ENCODE results near the gene GBX1. TPM values are rescaled to one million over a fixed set of nuclear protein-coding genes. Genes with fewer than 3 reads are reported as not detected.

The GBX1 gene
- total RNA-seq, 2 experiments from 2014 or later: not detected

GRCh38 chr7:151204383-151205032 is 37.0 kb upstream of the GBX1 start:
- TF ChIP-seq EZH2phosphoT487 (IDR thresholded peaks at IDR 0.05; ENCODE audit: borderline replicate concordance, low read depth, low read length) (no peak), CTCF (conservative IDR thresholded peaks at IDR 0.05; ENCODE audit: low read length) (no peak)

GRCh38 chr7:151202836-151203235 is 35.3 kb upstream of the GBX1 start:
- no peak for DNase-seq (ENCODE audit: low spot score)
- TF ChIP-seq EZH2phosphoT487 (IDR thresholded peaks at IDR 0.05; ENCODE audit: borderline replicate concordance, low read depth, low read length): no peak
- no peak for TF ChIP-seq CTCF (conservative IDR thresholded peaks at IDR 0.05; ENCODE audit: low read length)
- H3K79me2 ChIP-seq (ENCODE audit: insufficient read depth, low read depth, low read length): no peaks in the 10 kb centered on the region
- H3K9me3 ChIP-seq (ENCODE audit: low read length): no peaks in the 10 kb centered on the region
- H3K4me3 ChIP-seq (ENCODE audit: low read depth, low read length, poor library complexity, severe bottlenecking): no peak overlapping the region
- ChIA-PET CTCF (ENCODE audit: unreplicated experiment) (no interaction called here), POLR2A (no interaction called here)
- H3K36me3 ChIP-seq (ENCODE audit: insufficient read depth, low read length): no peaks in the 10 kb centered on the region
- H3K27ac ChIP-seq (ENCODE audit: low read depth, low read length, poor library complexity, severe bottlenecking): no peak overlapping the region
- no peaks in the 10 kb centered on the region for H4K20me1 ChIP-seq (ENCODE audit: insufficient read depth, low read length)
- intact Hi-C loops (cut with micrococcal nuclease; ENCODE audit: unreplicated experiment): no loop called here
- no TSS peak for BruUV-seq (replicated peaks)
- no peaks in the 10 kb centered on the region for H3K9me2 ChIP-seq (ENCODE audit: insufficient read depth, low read length)
- H3K4me1 ChIP-seq (ENCODE audit: insufficient read depth, low read length, poor library complexity, severe bottlenecking): no peaks in the 10 kb centered on the region
- no peak overlapping the region for H3K4me2 ChIP-seq (ENCODE audit: low read length)
- H2AFZ ChIP-seq (ENCODE audit: low read length): no peak overlapping the region

More at GRCh38 chr7:151204383-151205032, 37.0 kb upstream of the GBX1 start:
- no peaks in the 10 kb centered on the region for H3K9me2 ChIP-seq (ENCODE audit: insufficient read depth, low read length)
- H3K36me3 ChIP-seq (ENCODE audit: insufficient read depth, low read length): no peaks in the 10 kb centered on the region
- CTCF ChIA-PET (ENCODE audit: unreplicated experiment): no interaction called here
- DNase-seq (ENCODE audit: low spot score): no peak
- POLR2A ChIA-PET: interaction anchor here (0.6 kb wide), 1 partner anchor 48 kb away, joined by 4 read pairs; no protein-coding TSS in a partner anchor
- H3K9me3 ChIP-seq (ENCODE audit: low read length): no peaks in the 10 kb centered on the region
- H4K20me1 ChIP-seq (ENCODE audit: insufficient read depth, low read length): no peaks in the 10 kb centered on the region
- intact Hi-C loops (cut with micrococcal nuclease; ENCODE audit: unreplicated experiment): no loop called here
- no peak overlapping the region for H2AFZ ChIP-seq (ENCODE audit: low read length)
- no peak overlapping the region for H3K4me3 ChIP-seq (ENCODE audit: low read depth, low read length, poor library complexity, severe bottlenecking)
- H3K4me2 ChIP-seq (ENCODE audit: low read length): no peak overlapping the region
- no peak overlapping the region for H3K27ac ChIP-seq (ENCODE audit: low read depth, low read length, poor library complexity, severe bottlenecking)
- H3K79me2 ChIP-seq (ENCODE audit: insufficient read depth, low read depth, low read length): no peaks in the 10 kb centered on the region
- no peaks in the 10 kb centered on the region for H3K4me1 ChIP-seq (ENCODE audit: insufficient read depth, low read length, poor library complexity, severe bottlenecking)
- BruUV-seq (replicated peaks): no TSS peak

GRCh38 chr7:151201751-151202150 is 34.3 kb upstream of the GBX1 start:
- H3K27ac ChIP-seq (ENCODE audit: low read depth, low read length, poor library complexity, severe bottlenecking): no peak overlapping the region
- no peak overlapping the region for H3K4me3 ChIP-seq (ENCODE audit: low read depth, low read length, poor library complexity, severe bottlenecking)
- BruUV-seq (replicated peaks): no TSS peak
- ChIA-PET POLR2A (no interaction called here), CTCF (ENCODE audit: unreplicated experiment) (no interaction called here)
- intact Hi-C loops (cut with micrococcal nuclease; ENCODE audit: unreplicated experiment): no loop called here
- no peaks in the 10 kb centered on the region for H3K9me2 ChIP-seq (ENCODE audit: insufficient read depth, low read length)
- H2AFZ ChIP-seq (ENCODE audit: low read length): no peak overlapping the region
- no peaks in the 10 kb centered on the region for H3K36me3 ChIP-seq (ENCODE audit: insufficient read depth, low read length)
- no peaks in the 10 kb centered on the region for H3K79me2 ChIP-seq (ENCODE audit: insufficient read depth, low read depth, low read length)
- H4K20me1 ChIP-seq (ENCODE audit: insufficient read depth, low read length): no peaks in the 10 kb centered on the region
- H3K4me1 ChIP-seq (ENCODE audit: insufficient read depth, low read length, poor library complexity, severe bottlenecking): no peaks in the 10 kb centered on the region
- DNase-seq (ENCODE audit: low spot score): no peak
- H3K9me3 ChIP-seq (ENCODE audit: low read length): no peaks in the 10 kb centered on the region
- no peak overlapping the region for H3K4me2 ChIP-seq (ENCODE audit: low read length)
- TF ChIP-seq EZH2phosphoT487 (IDR thresholded peaks at IDR 0.05; ENCODE audit: borderline replicate concordance, low read depth, low read length): no peak
- TF ChIP-seq CTCF (conservative IDR thresholded peaks at IDR 0.05; ENCODE audit: low read length): no peak

Data from OCI-LY7 (cell line).